ENCODE data around the gene PRKAB1. TPM values are rescaled to one million over a fixed set of nuclear protein-coding genes. Genes with fewer than 3 reads are reported as not detected.
"Not testable (repeated sequence)": the region's sequence is repeated elsewhere in the genome, so short reads cannot be mapped to it uniquely, and the experiment has no call there.

PRKAB1 gene
- total RNA-seq = 10 to 100 TPM; 30.9 to 37.3 (median 32.5) TPM

GRCh38 chr12:119667577-119668323, at the start of gene PRKAB1:
TSS of gene PRKAB1 (plus strand) at chr12:119668133. CDS start at chr12:119668245, 112 bp downstream.
- H3K4me1 Mint-ChIP-seq (ENCODE audit: low read depth) = peaks cover 52% of the 10 kb centered on the region
- peak; percentile 90 for DNase-seq
- peak within 1 kb of the TSS; percentile 93 for H3K4me3 Mint-ChIP-seq
- ATAC-seq = peak; percentile 93 to 95
- H3K27me3 Mint-ChIP-seq (ENCODE audit: low read depth) = no peaks in the 10 kb centered on the region
- no peaks in the 10 kb centered on the region for H3K9me3 Mint-ChIP-seq
- peaks cover 24% of the 10 kb centered on the region for H3K36me3 Mint-ChIP-seq (ENCODE audit: insufficient read depth)

GRCh38 chr12:119618328-119618896, 49.5 kb upstream of the PRKAB1 start:
- not testable (repeated sequence) for H3K4me1 Mint-ChIP-seq (ENCODE audit: low read depth); H3K9me3 Mint-ChIP-seq; H3K36me3 Mint-ChIP-seq (ENCODE audit: insufficient read depth); H3K4me3 Mint-ChIP-seq; ATAC-seq; DNase-seq
- H3K27me3 Mint-ChIP-seq (ENCODE audit: low read depth) = peaks cover 35% of the 10 kb centered on the region

- Mint-ChIP-seq H3K4me1 (ENCODE audit: low read depth) (no peaks in the 10 kb centered on the region), H3K36me3 (ENCODE audit: insufficient read depth) (no peaks in the 10 kb centered on the region)
Observed at GRCh38 chr12:119620490-119620889, 47.4 kb upstream of the PRKAB1 start.

DNA sequence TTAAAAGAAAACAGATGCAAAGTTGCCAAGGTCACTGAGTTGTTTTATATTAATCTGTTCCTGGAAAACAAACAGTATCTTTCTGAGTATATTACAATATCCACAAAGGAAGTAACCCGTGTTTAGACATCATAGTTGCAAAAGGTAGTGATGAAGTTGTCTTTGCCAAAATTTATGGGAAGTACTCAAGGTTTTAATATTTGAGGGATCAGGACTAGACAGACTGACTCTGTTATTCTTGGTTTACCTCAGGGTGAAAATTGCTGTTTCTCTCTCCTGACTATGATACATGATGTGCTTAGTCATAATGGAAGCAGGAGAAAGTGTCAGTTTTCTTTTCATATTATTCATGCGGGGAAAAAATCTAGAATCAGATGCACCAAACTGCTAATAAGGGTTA, 46.1 kb upstream of the PRKAB1 start:
- ATAC-seq (no peak), DNase-seq (no peak)
- no peaks in the 10 kb centered on the region for H3K9me3 Mint-ChIP-seq
- peaks cover 36% of the 10 kb centered on the region for H3K27me3 Mint-ChIP-seq (ENCODE audit: low read depth)
- H3K4me3 Mint-ChIP-seq = no peak overlapping the region
- no peaks in the 10 kb centered on the region for H3K4me1 Mint-ChIP-seq (ENCODE audit: low read depth)
- no peaks in the 10 kb centered on the region for H3K36me3 Mint-ChIP-seq (ENCODE audit: insufficient read depth)

More at GRCh38 chr12:119620490-119620889, 47.4 kb upstream of the PRKAB1 start:
- H3K9me3 Mint-ChIP-seq = no peaks in the 10 kb centered on the region
- ATAC-seq (no peak), DNase-seq (no peak)
- H3K4me3 Mint-ChIP-seq = no peak overlapping the region
- peaks cover 35% of the 10 kb centered on the region for H3K27me3 Mint-ChIP-seq (ENCODE audit: low read depth)

DNA sequence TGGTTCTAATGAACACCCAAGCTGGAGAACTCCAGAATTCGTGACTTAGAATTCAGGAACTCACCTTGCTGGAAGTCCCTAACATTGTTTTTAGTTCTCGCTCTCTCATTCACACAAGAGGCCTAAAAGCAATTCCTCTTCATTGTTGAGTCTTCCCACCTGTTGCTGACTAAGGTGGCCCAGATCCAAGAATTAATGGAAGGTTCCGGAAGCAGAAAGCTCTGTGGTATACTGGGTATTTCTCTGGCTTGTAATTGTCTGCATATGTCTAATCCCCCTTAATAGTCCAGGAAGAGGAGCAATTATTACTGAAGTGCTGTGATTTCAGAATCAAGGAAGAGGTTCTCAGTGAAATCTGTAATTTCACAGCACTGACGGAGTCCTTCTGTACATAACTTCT, 43.0 kb upstream of the PRKAB1 start:
- no peaks in the 10 kb centered on the region for H3K36me3 Mint-ChIP-seq (ENCODE audit: insufficient read depth)
- H3K4me3 Mint-ChIP-seq = no peak overlapping the region
- no peaks in the 10 kb centered on the region for H3K4me1 Mint-ChIP-seq (ENCODE audit: low read depth)
- DNase-seq (no peak), ATAC-seq (no peak)
- no peaks in the 10 kb centered on the region for H3K9me3 Mint-ChIP-seq
- H3K27me3 Mint-ChIP-seq (ENCODE audit: low read depth) = peaks cover 26% of the 10 kb centered on the region

GRCh38 chr12:119627019-119627643, 40.8 kb upstream of the PRKAB1 start:
- DNase-seq (no peak), ATAC-seq (no peak)
- H3K4me1 Mint-ChIP-seq (ENCODE audit: low read depth) = no peaks in the 10 kb centered on the region
- H3K4me3 Mint-ChIP-seq = no peak overlapping the region
- no peaks in the 10 kb centered on the region for H3K36me3 Mint-ChIP-seq (ENCODE audit: insufficient read depth)
- no peaks in the 10 kb centered on the region for H3K9me3 Mint-ChIP-seq
- peaks cover 25% of the 10 kb centered on the region for H3K27me3 Mint-ChIP-seq (ENCODE audit: low read depth)

- DNase-seq (no peak), ATAC-seq (no peak)
- Mint-ChIP-seq H3K9me3 (no peaks in the 10 kb centered on the region), H3K4me1 (ENCODE audit: low read depth) (no peaks in the 10 kb centered on the region), H3K36me3 (ENCODE audit: insufficient read depth) (no peaks in the 10 kb centered on the region), H3K27me3 (ENCODE audit: low read depth) (peaks cover 23% of the 10 kb centered on the region), H3K4me3 (no peak overlapping the region)
Observed at GRCh38 chr12:119627686-119628085, 40.2 kb upstream of the PRKAB1 start.

GRCh38 chr12:119630223-119630780, 37.6 kb upstream of the PRKAB1 start:
- Mint-ChIP-seq H3K27me3 (ENCODE audit: low read depth) (peaks cover 29% of the 10 kb centered on the region), H3K4me3 (no peak overlapping the region), H3K9me3 (no peaks in the 10 kb centered on the region), H3K4me1 (ENCODE audit: low read depth) (no peaks in the 10 kb centered on the region), H3K36me3 (ENCODE audit: insufficient read depth) (no peaks in the 10 kb centered on the region)
- no peak for ATAC-seq
- no peak for DNase-seq

- peaks cover 35% of the 10 kb centered on the region for H3K27me3 Mint-ChIP-seq (ENCODE audit: low read depth)
Observed at GRCh38 chr12:119630962-119631550, 36.9 kb upstream of the PRKAB1 start.

DNA sequence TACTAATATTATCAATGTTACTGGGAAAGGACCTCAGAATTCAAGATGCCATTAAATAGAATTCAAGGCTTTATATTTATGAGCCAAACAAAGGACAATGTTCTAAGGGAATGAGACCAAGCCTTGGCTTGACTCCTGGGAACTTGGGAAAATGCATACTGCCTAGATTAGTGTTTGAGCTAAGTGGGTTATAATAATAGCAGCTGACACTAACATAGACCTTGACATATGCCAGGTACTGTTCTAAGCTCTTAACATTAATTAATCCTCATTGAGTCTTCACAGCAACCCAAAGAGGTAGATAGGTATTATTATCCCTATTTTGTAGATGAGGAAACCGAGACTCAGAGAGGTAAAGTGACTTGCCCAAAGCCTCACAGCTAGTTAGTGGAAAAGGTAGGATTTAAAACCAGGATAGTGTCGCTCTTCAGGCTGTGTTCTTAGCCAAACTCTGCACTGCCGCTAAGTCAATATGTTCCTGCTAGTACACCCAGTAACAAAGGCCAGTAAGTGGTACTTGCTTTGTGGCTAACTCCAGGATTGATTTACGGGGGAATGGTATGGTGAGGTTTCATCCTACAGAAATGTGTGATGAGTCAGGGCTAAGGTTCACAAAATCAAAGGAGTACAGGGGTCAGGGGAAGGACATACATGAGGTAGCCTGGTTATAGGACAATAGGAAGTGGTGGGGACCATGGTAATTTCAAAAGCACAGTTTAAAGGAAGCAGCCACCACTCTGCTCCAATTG, 35.8 kb upstream of the PRKAB1 start:
- Mint-ChIP-seq H3K9me3 (no peaks in the 10 kb centered on the region), H3K27me3 (ENCODE audit: low read depth) (peaks cover 42% of the 10 kb centered on the region), H3K4me3 (no peak overlapping the region), H3K4me1 (ENCODE audit: low read depth) (no peaks in the 10 kb centered on the region), H3K36me3 (ENCODE audit: insufficient read depth) (no peaks in the 10 kb centered on the region)
- no peak for DNase-seq
- ATAC-seq = no peak

More at GRCh38 chr12:119630962-119631550, 36.9 kb upstream of the PRKAB1 start:
- DNase-seq = no peak
- Mint-ChIP-seq H3K9me3 (no peaks in the 10 kb centered on the region), H3K36me3 (ENCODE audit: insufficient read depth) (no peaks in the 10 kb centered on the region), H3K4me1 (ENCODE audit: low read depth) (no peaks in the 10 kb centered on the region), H3K4me3 (no peak overlapping the region)
- ATAC-seq = no peak

DNA sequence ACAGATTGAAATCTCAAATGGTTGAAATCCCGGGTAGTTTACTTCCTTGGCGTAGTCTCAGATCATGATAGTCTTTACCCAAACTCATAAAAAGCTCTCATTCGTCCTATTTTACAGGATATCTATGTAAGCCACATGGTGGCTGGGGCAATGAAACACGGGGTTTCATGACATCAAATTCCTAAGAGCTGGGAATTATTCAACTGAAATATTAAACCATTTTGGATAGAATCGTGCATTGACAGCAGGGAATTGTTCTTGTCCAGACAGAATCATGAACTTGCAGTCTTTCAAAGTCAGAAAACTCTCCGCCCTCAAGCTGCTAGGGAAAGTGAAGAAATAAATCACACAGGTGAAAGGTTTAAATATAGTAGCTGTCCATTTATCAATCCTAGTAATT, 33.2 kb upstream of the PRKAB1 start:
- no peaks in the 10 kb centered on the region for H3K9me3 Mint-ChIP-seq
- H3K4me3 Mint-ChIP-seq = no peak overlapping the region
- no peaks in the 10 kb centered on the region for H3K36me3 Mint-ChIP-seq (ENCODE audit: insufficient read depth)
- DNase-seq (no peak), ATAC-seq (no peak)
- H3K4me1 Mint-ChIP-seq (ENCODE audit: low read depth) = no peaks in the 10 kb centered on the region
- H3K27me3 Mint-ChIP-seq (ENCODE audit: low read depth) = peaks cover 44% of the 10 kb centered on the region

DNA sequence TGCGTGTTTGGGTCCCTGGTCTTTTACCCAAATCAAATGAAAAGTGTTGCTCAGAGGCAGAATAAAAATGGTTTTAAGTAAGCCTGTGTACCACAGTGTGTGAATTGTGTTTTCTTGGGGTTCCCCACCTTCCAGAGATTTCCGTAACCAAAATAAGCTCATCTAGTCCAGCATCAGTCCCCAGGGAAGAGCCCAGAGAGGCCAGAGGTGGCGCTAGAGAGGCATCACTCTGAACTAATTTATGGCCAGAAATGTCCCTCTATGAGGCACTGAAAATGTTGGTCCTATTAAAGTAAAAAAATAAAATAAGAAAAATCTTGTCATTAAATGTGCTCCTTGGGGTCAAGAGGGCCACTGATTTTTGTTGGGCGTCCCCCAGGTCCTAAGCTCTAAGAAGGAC, 24.9 kb upstream of the PRKAB1 start:
- no peak for DNase-seq
- no peak overlapping the region for H3K4me3 Mint-ChIP-seq
- no peak for ATAC-seq

GRCh38 chr12:119644930-119645329, 23.0 kb upstream of the PRKAB1 start:
- no peak for DNase-seq
- no peak for ATAC-seq
- Mint-ChIP-seq H3K4me1 (ENCODE audit: low read depth) (no peaks in the 10 kb centered on the region), H3K4me3 (no peak overlapping the region), H3K9me3 (no peaks in the 10 kb centered on the region), H3K36me3 (ENCODE audit: insufficient read depth) (no peaks in the 10 kb centered on the region), H3K27me3 (ENCODE audit: low read depth) (peaks cover 30% of the 10 kb centered on the region)

More for the DNA sequence above, 24.9 kb upstream of the PRKAB1 start:
- Mint-ChIP-seq H3K27me3 (ENCODE audit: low read depth) (peaks cover 24% of the 10 kb centered on the region), H3K4me1 (ENCODE audit: low read depth) (no peaks in the 10 kb centered on the region), H3K36me3 (ENCODE audit: insufficient read depth) (no peaks in the 10 kb centered on the region), H3K9me3 (no peaks in the 10 kb centered on the region)

Data from activated T-cell treated with anti-CD3 and anti-CD28 coated beads, Interleukin-2, amount 50 U/mL, for 4 hours (primary cell).